Parathyroid adenoma (tissue), 2 donors: ENCODE data around the gene ZFP64.

Experiments
- H2AFZ ChIP-seq: fragments of 300-600 bp; sonication (generic); one replicate; pipeline ENCODE4 v1.7.0; 2017; ENCODE audit warnings: antibody characterized with exemption, mild to moderate bottlenecking
- H3K27ac ChIP-seq: fragments of 300-600 bp; sonication (generic); one replicate; pipeline ENCODE4 v1.7.0; 2017
- H3K27me3 ChIP-seq: fragments of 300-600 bp; sonication (generic); one replicate; pipeline ENCODE4 v1.7.0; 2017; ENCODE audit warnings: low read length; ENCODE audit not compliant: control insufficient read depth, insufficient read depth
- H3K36me3 ChIP-seq: fragments of 300-600 bp; sonication (generic); one replicate; pipeline ENCODE4 v1.7.0; 2017; ENCODE audit warnings: low read length; ENCODE audit not compliant: control insufficient read depth, insufficient read depth
- H3K4me1 ChIP-seq: fragments of 300-600 bp; sonication (generic); one replicate; pipeline ENCODE4 v1.7.0; 2017; ENCODE audit warnings: control low read depth
- H3K4me2 ChIP-seq: fragments of 300-600 bp; sonication (generic); one replicate; pipeline ENCODE4 v1.7.0; 2017; ENCODE audit warnings: low read length
- H3K4me3 ChIP-seq: fragments of 300-600 bp; sonication (generic); one replicate; pipeline ENCODE4 v1.7.0; 2017; ENCODE audit warnings: low read depth, low read length
- H3K79me2 ChIP-seq: fragments of 300-600 bp; sonication (generic); one replicate; pipeline ENCODE4 v1.7.0; 2017; ENCODE audit warnings: control low read depth
- H3K9ac ChIP-seq: fragments of 300-600 bp; sonication (generic); one replicate; pipeline ENCODE4 v1.7.0; 2017; ENCODE audit warnings: mild to moderate bottlenecking
- H3K9me3 ChIP-seq: fragments of 300-600 bp; sonication (generic); one replicate; pipeline ENCODE4 v1.7.0; 2017; ENCODE audit warnings: low read length; ENCODE audit not compliant: control insufficient read depth
- CTCF ChIP-seq: fragments of 300-600 bp; sonication (generic); IDR thresholded peaks from one replicate; pipeline ENCODE4 v1.7.0; 2017; ENCODE audit warnings: antibody characterized with exemption, mild to moderate bottlenecking
- donor health status: primary hyperparathyroidism.

Gene ZFP64

DNA sequence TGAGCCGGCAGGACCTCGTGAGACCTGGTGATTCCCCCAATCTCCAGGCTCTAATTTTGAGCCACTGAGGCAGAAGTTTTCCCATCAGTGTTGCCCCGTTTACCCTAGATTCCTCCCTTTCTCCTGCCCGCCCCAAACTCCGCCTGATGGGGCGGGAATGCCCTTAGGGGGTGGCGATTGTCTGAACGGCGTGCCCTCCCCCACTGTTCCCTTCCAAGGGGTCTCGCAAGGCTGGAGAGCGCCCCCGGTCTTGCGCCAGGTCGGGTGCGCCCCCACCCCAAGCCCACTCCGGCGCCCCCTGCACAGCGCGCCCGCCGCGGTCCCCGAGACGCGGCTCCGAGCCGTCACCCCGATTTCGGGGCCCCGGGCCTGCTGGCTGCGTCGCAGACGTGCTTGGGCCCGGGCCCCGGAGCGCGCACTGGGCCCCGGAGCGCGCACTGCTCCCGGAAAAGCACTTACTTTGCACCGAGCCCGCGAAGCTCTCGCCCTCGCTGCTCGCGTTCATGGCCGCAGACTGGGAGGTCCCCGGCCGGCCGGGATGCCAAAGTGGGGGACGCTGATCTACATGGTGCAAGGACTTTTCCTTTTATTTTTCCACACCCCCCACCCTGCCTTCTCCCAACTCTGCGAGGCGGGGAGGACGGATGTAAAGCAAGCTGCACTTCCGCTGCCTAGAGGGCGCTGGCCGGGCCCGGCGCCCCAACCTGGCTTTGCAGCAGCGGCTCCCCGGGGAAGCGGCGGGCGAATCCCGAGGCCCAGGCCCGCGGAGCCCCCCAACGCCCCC lies at the start of gene ZFP64:
TSS of gene ZFP64 (minus strand) at position 648 of the 784 bp plus-strand sequence. CDS start at position 505, 143 bp downstream.
- H3K36me3 ChIP-seq, result no peaks in the 10 kb centered on the region

DNA sequence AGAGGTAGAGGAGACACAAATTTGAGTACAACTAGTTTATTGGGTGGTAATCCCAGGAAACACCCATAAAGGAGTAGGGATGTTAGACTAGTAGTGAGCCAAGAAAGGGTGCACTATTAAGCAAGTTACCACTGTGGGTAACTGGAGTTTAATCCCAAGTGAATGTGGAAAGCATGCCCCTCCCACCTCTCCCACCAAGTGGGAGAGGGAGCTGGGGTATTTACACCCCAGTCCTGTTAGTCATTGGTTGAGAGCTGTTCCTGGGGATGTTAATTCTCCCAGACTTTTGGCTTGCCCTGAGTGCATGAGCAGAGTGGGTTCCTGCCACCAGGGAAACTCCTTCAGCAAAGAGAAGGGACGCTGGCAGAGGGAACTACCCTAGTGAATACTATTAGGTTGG lies 49.2 kb upstream of the ZFP64 start:
- H3K36me3 ChIP-seq, result no peaks in the 10 kb centered on the region
- TF ChIP-seq CTCF, result no peak
- no peaks in the 10 kb centered on the region for H3K9me3 ChIP-seq
- H3K4me3 ChIP-seq, result no peak overlapping the region
- no peaks in the 10 kb centered on the region for H3K27me3 ChIP-seq
- H3K4me1 ChIP-seq, result no peaks in the 10 kb centered on the region
- no peak overlapping the region for H3K27ac ChIP-seq
- H3K9ac ChIP-seq, result no peak overlapping the region
- H3K4me2 ChIP-seq, result no peak overlapping the region
- no peak overlapping the region for H2AFZ ChIP-seq
- H3K79me2 ChIP-seq, result no peaks in the 10 kb centered on the region

More for the DNA sequence above, at the start of gene ZFP64:
- peak; percentile 58 for TF ChIP-seq CTCF
- peak within 1 kb of the TSS; percentile 95 for H2AFZ ChIP-seq
- peak within 1 kb of the TSS; percentile 87 for H3K9ac ChIP-seq
- H3K79me2 ChIP-seq, result peaks cover 10% of the 10 kb centered on the region
- H3K4me2 ChIP-seq, result peak within 1 kb of the TSS; percentile 95
- H3K27me3 ChIP-seq, result no peaks in the 10 kb centered on the region
- H3K9me3 ChIP-seq, result no peaks in the 10 kb centered on the region
- peaks cover 5% of the 10 kb centered on the region for H3K4me1 ChIP-seq
- peak within 1 kb of the TSS; percentile 62 for H3K4me3 ChIP-seq
- H3K27ac ChIP-seq, result peak within 1 kb of the TSS; percentile 82

DNA sequence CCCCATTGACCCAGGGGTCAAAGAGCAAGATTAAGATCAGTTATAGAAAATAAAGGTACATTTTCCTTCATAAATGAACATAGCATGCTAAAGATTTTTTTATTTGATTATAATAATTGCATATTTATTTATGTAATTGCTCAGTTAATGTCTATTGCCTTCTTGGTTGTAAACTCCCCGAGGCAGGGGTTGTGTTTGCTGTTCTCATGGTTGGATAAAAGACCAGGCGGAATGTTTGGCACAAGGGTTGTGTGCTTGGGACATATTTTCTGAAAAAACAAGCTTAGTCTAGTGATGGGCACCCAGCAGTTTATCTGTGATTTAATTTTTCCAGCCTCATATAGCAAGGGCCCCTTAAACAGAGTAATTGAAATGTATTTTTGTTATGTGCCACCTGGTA lies 47.5 kb upstream of the ZFP64 start:
- Histone ChIP-seq H3K27me3 (no peaks in the 10 kb centered on the region), H3K9ac (no peak overlapping the region), H3K4me1 (no peaks in the 10 kb centered on the region), H3K27ac (no peak overlapping the region), H3K79me2 (no peaks in the 10 kb centered on the region), H2AFZ (no peak overlapping the region), H3K4me3 (no peak overlapping the region), H3K4me2 (no peak overlapping the region), H3K9me3 (no peaks in the 10 kb centered on the region), H3K36me3 (no peaks in the 10 kb centered on the region)
- no peak for TF ChIP-seq CTCF

DNA sequence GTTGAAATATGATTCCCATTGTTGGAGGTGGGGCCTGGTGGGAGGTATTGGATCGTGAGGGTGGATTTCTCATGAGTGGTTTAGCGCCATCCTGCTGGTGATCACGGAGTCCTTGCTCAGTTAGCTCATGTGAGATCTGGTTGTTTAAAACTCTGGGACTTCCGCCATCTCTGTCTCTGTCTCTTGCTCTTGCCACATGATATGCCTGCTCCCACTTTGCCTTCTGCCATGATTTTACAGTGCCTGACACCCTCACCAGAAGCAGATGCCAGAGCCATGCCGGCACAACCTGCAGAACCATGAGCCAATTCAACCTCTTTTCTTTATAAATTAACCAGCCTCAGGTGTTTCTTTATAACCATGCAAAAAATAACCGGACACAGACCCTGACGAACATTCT lies 44.7 kb upstream of the ZFP64 start:
- no peak overlapping the region for H3K4me3 ChIP-seq
- no peak overlapping the region for H3K27ac ChIP-seq
- H3K9ac ChIP-seq, result no peak overlapping the region
- no peaks in the 10 kb centered on the region for H3K79me2 ChIP-seq
- H3K4me1 ChIP-seq, result no peaks in the 10 kb centered on the region
- H3K4me2 ChIP-seq, result no peak overlapping the region
- H3K36me3 ChIP-seq, result no peaks in the 10 kb centered on the region
- H3K27me3 ChIP-seq, result no peaks in the 10 kb centered on the region
- H3K9me3 ChIP-seq, result no peaks in the 10 kb centered on the region
- no peak overlapping the region for H2AFZ ChIP-seq
- TF ChIP-seq CTCF, result no peak

GRCh38 chr20:52235129-52235528 lies 43.5 kb upstream of the ZFP64 start:
- Histone ChIP-seq H3K27me3 (no peaks in the 10 kb centered on the region), H3K9ac (no peak overlapping the region), H3K79me2 (no peaks in the 10 kb centered on the region), H2AFZ (no peak overlapping the region), H3K4me2 (no peak overlapping the region), H3K4me3 (no peak overlapping the region), H3K4me1 (no peaks in the 10 kb centered on the region), H3K27ac (no peak overlapping the region), H3K9me3 (no peaks in the 10 kb centered on the region), H3K36me3 (no peaks in the 10 kb centered on the region)
- TF ChIP-seq CTCF, result no peak
